ENCODE results near the gene PCNX2.

Gene PCNX2

GRCh38 chr1:232995189-232995588 is 300.3 kb downstream of the PCNX2 start:
- no peak for DNase-seq (ENCODE audit: low read depth, low spot score)
- ChIA-PET CTCF (interaction anchor here (1.0 kb wide), 1 partner anchor 29 kb away, joined by 3 read pairs; no protein-coding TSS in a partner anchor), POLR2A (no interaction called here)
- no peak overlapping the region for H3K4me3 ChIP-seq (ENCODE audit: low read depth, low read length)
- TF ChIP-seq CTCF (IDR thresholded peaks at IDR 0.05; ENCODE audit: insufficient read depth, low read length, missing control alignments): no peak

DNA sequence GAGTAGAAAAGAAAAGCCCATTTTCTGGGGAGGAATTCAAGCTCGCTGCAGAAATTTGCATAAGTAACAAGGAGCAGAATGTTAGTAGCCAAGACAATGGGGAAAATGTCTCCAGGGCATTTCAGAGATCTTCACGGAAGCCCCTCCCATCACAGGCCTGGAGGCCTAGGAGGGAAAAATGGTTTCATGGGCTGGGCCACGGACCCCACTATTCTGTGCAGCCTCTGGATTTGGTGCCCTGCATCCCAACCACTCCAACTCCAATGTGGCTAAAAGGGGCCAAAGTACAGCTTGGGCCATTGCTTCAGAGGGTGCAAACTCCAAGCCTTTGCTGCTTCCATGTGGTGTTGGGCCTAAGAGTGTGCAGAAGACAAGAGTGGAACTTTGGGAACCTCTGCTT is 302.0 kb downstream of the PCNX2 start:
- H3K4me3 ChIP-seq (ENCODE audit: low read depth, low read length): no peak overlapping the region
- no peak for TF ChIP-seq CTCF (IDR thresholded peaks at IDR 0.05; ENCODE audit: insufficient read depth, low read length, missing control alignments)
- DNase-seq (ENCODE audit: low read depth, low spot score): no peak
- ChIA-PET POLR2A (no interaction called here), CTCF (interaction anchor here (1.2 kb wide), 1 partner anchor 12 kb away, joined by 3 read pairs; no protein-coding TSS in a partner anchor)

DNA sequence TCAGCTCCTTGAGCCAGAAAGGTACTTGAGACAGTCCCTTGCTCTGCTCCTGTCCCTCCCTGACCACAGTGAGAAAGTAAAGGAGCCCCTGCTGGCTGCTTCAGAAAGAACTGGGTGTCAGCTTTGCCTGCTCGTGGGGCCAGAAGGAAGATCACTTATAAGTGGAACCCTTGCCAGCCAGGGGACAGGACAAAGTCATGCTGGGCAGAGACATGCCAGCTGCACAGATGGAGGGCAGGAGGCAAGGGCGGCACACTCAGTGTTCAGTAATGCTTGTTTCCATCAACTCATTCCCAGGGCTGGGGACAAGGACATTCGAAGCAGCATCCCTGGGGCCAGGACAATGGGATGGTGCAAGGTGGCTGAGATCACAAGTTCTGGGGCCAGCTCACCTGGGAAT is 303.3 kb downstream of the PCNX2 start:
- DNase-seq (ENCODE audit: low read depth, low spot score): no peak
- ChIA-PET POLR2A (no interaction called here), CTCF (interaction anchor here (1.7 kb wide), 1 partner anchor 14 kb away, joined by 3 read pairs; no protein-coding TSS in a partner anchor)
- H3K4me3 ChIP-seq (ENCODE audit: low read depth, low read length): no peak overlapping the region
- no peak for TF ChIP-seq CTCF (IDR thresholded peaks at IDR 0.05; ENCODE audit: insufficient read depth, low read length, missing control alignments)

GRCh38 chr1:232991238-232991637 is 304.3 kb downstream of the PCNX2 start:
- TF ChIP-seq CTCF (IDR thresholded peaks at IDR 0.05; ENCODE audit: insufficient read depth, low read length, missing control alignments): no peak
- DNase-seq (ENCODE audit: low read depth, low spot score): no peak
- no peak overlapping the region for H3K4me3 ChIP-seq (ENCODE audit: low read depth, low read length)
- CTCF ChIA-PET: interaction anchor here (1.7 kb wide), 1 partner anchor 15 kb away, joined by 3 read pairs; no protein-coding TSS in a partner anchor
- POLR2A ChIA-PET: no interaction called here

GRCh38 chr1:232990176-232991128 is 305.1 kb downstream of the PCNX2 start:
- no peak overlapping the region for H3K4me3 ChIP-seq (ENCODE audit: low read depth, low read length)
- TF ChIP-seq CTCF (IDR thresholded peaks at IDR 0.05; ENCODE audit: insufficient read depth, low read length, missing control alignments): no peak
- ChIA-PET CTCF (interaction anchor here (1.2 to 1.7 kb wide), 2 partner anchors 16 to 35 kb away, joined by 3 read pairs; no protein-coding TSS in a partner anchor), POLR2A (interaction anchor here (0.6 kb wide), 1 partner anchor 37 kb away, joined by 3 read pairs; no protein-coding TSS in a partner anchor)
- no peak for DNase-seq (ENCODE audit: low read depth, low spot score)

DNA sequence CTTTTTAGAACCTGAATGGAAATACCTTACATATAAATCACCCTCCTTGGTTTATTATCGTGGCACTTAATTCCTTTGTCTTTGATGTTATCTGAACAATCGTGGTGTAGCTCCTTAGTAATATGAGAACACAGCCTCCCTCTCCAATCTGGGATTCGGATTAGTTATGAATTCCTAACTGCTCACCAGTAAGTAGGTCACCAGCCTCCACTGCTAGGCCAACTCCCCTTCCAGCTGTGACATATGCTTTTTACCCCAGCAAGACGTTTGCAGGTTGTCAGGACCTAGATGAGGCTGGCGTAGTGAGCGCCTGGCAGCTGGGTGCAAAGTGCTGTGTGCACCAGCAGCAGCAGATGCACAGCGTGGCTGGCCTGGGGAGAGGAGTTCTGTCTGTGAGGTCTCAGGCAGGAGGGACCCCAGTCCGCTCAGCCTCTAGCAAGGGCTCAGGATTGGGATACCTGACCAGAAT is 306.9 kb downstream of the PCNX2 start:
- ChIA-PET POLR2A (no interaction called here), CTCF (no interaction called here)
- no peak for TF ChIP-seq CTCF (IDR thresholded peaks at IDR 0.05; ENCODE audit: insufficient read depth, low read length, missing control alignments)
- DNase-seq (ENCODE audit: low read depth, low spot score): no peak
- no peak overlapping the region for H3K4me3 ChIP-seq (ENCODE audit: low read depth, low read length)

Data from AG04449 (cell line).